AG04449 (cell line): ENCODE results near the gene CACNA1G.

Experiments
- CTCF ChIA-PET: fragments of 350-600 bp; formaldehyde crosslinking; extraction: SDS; loops from one replicate; lab custom pipeline; 2021; ENCODE audit warnings: antibody characterized with exemption; lab: Yijun Ruan, JAX
- POLR2A ChIA-PET: fragments of 400-600, 350-600 bp; formaldehyde crosslinking; extraction: SDS; loops from one replicate; lab custom pipeline; 2020; ENCODE audit warnings: antibody characterized with exemption, inconsistent platforms; lab: Yijun Ruan, JAX
- DNase-seq: peaks from one replicate; pipeline ENCODE4 v3.0.0-alpha.2; 2010; ENCODE audit warnings: low read depth, low spot score
- H3K4me3 ChIP-seq: 2 replicates; pipeline ENCODE4 v1.5.1; 2011; ENCODE audit warnings: low read depth, mild to moderate bottlenecking, control low read depth, low read length
- CTCF ChIP-seq: IDR thresholded peaks from one replicate; pipeline ENCODE4 v1.5.1; 2011; ENCODE audit warnings: mild to moderate bottlenecking, moderate library complexity, low read length, control low read depth, inconsistent platforms; ENCODE audit not compliant: insufficient read depth; ENCODE audit errors: missing control alignments

CACNA1G gene

GRCh38 chr17:50551433-50551815 is 9.1 kb upstream of the CACNA1G start:
- CTCF ChIA-PET = interaction anchor here (0.6 to 8.7 kb wide), 40 partner anchors 10 to 327 kb away, joined by 3 to 265 read pairs (median 6); partner anchors contain the start of genes CACNA1G and RSAD1
- H3K4me3 ChIP-seq = no peak overlapping the region
- POLR2A ChIA-PET = interaction anchor here (0.9 to 1.0 kb wide), 2 partner anchors 9 to 143 kb away, joined by 3 read pairs; no protein-coding TSS in a partner anchor
- TF ChIP-seq CTCF = no peak
- DNase-seq = no peak

- no peak for DNase-seq
- no peak overlapping the region for H3K4me3 ChIP-seq
- ChIA-PET POLR2A (no interaction called here), CTCF (interaction anchor here (0.9 to 8.7 kb wide), 19 partner anchors 10 to 327 kb away, joined by 3 to 265 read pairs (median 15); partner anchors contain the start of gene CACNA1G)
- TF ChIP-seq CTCF = no peak
Observed at GRCh38 chr17:50551884-50552283, 8.6 kb upstream of the CACNA1G start.

GRCh38 chr17:50554201-50554600 is 6.3 kb upstream of the CACNA1G start:
- ChIA-PET POLR2A (no interaction called here), CTCF (interaction anchor here (1.0 to 8.7 kb wide), 3 partner anchors 56 to 140 kb away, joined by 3 to 265 read pairs (median 3); no protein-coding TSS in a partner anchor)
- H3K4me3 ChIP-seq = no peak overlapping the region
- no peak for DNase-seq
- no peak for TF ChIP-seq CTCF

GRCh38 chr17:50556803-50557202 is 3.7 kb upstream of the CACNA1G start:
- ChIA-PET POLR2A (no interaction called here), CTCF (interaction anchor here (1.2 to 2.2 kb wide), 3 partner anchors 11 to 123 kb away, joined by 3 to 10 read pairs (median 3); no protein-coding TSS in a partner anchor)
- TF ChIP-seq CTCF = no peak
- H3K4me3 ChIP-seq = no peak overlapping the region
- DNase-seq = no peak

- DNase-seq = no peak
Observed at GRCh38 chr17:50557630-50558029, 2.9 kb upstream of the CACNA1G start.

GRCh38 chr17:50558091-50558490 is 2.4 kb upstream of the CACNA1G start:
- TF ChIP-seq CTCF = no peak
- ChIA-PET CTCF (no interaction called here), POLR2A (no interaction called here)
- no peak for DNase-seq
- H3K4me3 ChIP-seq = no peak overlapping the region

More at GRCh38 chr17:50557630-50558029, 2.9 kb upstream of the CACNA1G start:
- POLR2A ChIA-PET = no interaction called here
- CTCF ChIA-PET = no interaction called here
- TF ChIP-seq CTCF = no peak
- H3K4me3 ChIP-seq = no peak overlapping the region
